Skin of body (tissue), 2 donors: ENCODE data around the gene CDH24. TPM values are rescaled to one million over a fixed set of nuclear protein-coding genes. Genes with fewer than 3 reads are reported as not detected.

Experiments used
- DNase-seq: peaks from one replicate; lab custom pipeline; 2025; lab: John Stamatoyannopoulos, UW
- total RNA-seq: library from RNA; depleted of rRNA; stranded (reverse); fragments of >200 nt; gene quantifications from one replicate; pipeline ENCODE4 v1.2.3, GENCODE V29; 2014

CDH24 gene
- total RNA-seq, 1 donor from 2014 or later, result 3.4 TPM

DNA sequence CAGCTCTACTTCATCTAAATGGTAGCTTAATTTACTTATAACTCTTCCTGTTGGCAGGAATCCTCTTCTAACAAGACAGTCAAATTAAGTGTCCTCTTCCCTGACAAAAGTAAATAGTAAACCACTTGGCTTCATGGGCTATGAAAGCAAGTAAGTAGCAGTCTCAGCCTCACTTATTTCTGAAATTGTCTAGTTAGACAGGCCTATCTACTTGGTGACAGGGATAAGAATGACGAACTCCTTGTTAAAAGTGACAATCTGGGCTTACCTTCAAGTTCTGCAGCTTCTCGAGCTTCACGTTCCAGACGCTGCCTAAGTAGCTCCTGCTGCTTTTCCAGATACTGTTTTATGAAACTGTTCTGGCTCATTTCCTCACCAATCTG lies 32.9 kb upstream of the CDH24 start:
- DNase-seq, result no peak

DNA sequence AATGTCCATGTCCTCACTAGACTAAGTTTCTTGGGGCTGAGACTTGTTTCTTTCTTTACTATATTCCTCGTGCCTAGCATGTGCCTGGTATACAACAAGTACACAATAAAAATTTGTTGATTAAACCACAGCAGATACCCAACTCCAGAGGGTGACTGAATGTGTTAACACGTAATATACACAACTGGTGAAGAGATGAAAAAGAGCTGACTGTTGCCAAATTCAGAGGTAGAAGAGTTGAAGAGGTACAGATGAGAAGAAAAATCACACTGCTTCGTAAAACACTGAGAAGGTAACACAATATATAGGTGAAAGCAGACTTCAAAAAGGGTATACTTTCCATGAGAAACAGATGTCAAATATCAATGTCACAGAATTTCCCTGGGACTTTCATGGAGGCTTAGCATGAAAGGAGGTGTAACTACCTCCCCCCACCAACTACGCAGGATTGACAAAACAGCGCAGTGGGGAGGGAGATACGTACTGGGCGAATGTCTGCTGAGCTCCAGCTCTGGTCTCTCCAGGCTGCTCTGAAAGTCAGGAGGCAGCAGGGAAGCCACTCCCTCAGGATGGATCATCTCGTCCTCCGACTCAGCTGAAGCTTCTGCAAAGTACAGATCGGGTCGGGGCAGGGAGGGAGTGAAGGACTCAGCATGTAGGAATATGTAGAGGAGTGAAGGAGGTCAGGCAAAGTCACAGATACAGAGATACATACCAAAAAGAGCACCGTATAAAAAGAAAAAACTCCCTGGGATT lies 32.4 kb upstream of the CDH24 start:
- DNase-seq, result no peak

GRCh38 chr14:23086565-23086964 lies 29.2 kb upstream of the CDH24 start:
- DNase-seq, result no peak

DNA sequence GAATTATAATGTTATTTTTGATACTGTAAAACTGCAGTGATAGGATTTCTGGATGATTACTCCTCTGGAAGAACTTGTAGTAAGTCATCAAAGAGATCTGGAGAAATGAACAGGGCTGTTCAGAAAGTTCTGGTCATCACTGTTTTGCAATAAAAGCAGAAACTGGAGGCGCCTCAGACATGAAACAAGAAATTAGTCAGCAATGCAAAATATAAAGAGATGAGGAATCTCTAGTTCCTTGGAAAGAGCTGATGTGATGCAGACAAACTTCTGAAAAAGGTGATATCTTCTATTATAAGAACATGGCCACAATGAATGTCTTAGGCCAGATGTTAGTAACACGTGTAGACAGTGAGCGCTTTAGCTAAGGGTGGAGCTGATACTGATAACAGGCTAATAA lies 28.1 kb upstream of the CDH24 start:
- no peak for DNase-seq

DNA sequence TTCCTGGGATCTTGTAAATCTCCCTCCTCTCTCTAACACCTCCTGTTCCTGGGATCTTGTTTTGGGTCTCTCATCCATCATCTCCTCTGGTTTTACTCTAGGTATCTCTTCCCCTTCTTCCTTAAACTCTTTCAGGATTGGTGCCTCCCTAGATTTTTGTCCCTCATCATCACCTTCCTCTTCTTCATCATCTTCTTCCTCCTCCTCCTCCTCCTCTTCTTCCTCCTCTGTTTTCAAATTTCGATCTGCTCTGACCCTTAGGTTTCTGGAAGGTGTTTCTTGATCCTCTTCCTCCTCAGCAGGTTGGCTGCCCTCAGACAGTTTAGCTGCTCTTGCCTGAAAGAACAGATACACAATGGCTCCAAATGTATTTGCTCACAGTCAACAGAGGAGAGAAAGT lies 23.2 kb upstream of the CDH24 start:
- DNase-seq, result no peak

DNA sequence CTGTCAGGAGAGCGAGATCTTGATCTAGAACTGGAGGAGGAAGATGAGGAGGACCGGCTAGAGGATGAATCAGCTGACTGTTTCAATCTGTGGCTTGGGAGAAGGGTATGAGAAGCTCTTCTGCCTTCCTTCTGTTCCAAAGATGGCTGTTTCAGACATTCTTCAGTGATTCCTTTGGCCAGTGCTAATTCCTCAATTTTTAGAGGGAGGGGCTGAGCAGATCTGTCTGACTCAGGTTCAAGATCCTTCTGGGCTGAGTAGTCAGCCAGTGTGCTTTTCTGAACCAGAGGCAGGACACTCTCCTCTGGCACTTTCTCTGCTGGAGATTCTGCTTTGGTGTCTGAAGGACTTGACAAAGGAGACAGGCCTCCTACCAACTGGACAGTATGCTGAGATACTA lies 22.4 kb upstream of the CDH24 start:
- DNase-seq, result no peak

- no peak for DNase-seq
These were observed 21.4 kb upstream of the CDH24 start for GRCh38 chr14:23078692-23079116.

DNA sequence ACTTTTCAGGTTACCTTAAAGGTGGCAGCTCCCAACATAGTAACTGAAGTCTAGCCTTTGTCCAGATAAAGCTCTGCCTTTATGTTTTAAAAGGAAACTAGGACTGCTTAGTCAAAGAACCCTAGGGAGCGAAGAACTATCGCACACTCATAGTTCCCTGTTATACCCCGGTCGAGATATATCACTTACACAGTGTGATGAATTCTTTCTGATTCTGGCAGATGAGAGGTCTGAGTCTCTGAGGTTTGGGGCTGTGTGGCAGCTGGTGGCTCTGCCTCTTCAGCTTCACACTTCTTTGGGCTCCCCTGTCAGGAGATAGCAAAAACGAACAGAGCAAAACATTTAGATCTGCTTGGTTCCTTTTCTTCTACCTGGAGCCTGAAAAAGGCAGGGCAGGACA lies 20.6 kb upstream of the CDH24 start:
- DNase-seq, result no peak

GRCh38 chr14:23076785-23077408 lies 19.6 kb upstream of the CDH24 start:
- DNase-seq, result no peak

- DNase-seq, result no peak
These were observed 17.6 kb upstream of the CDH24 start for GRCh38 chr14:23074906-23075305.

DNA sequence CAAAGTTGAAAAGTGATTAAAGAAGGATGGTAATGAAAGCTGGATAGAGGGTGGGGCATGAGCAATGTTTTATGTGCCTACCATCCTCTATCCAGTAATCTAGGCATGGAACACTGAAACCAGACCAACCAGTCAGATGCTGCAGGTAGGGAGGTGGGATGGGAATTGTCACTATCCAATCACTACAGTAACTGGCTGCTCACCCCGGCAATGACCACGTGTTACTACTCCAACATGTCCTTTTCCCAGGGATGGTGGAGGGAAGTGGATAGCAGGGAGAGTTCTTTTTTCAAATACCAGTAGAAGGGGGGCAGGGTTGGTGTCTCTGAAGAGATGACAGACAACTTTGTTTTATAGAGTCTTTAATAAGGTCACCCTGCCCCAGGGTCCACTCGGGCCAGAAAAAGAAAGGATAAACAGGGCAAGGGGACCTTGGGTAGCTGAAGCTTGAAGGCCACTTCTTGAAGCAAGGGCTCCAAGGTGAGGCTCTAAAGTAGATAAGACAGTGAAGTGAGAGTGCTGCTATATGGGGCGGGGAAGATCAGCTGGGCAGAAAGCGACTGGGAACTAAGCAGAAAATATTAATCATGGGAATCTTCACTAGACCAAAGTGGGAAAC lies 14.7 kb upstream of the CDH24 start:
- DNase-seq, result no peak

DNA sequence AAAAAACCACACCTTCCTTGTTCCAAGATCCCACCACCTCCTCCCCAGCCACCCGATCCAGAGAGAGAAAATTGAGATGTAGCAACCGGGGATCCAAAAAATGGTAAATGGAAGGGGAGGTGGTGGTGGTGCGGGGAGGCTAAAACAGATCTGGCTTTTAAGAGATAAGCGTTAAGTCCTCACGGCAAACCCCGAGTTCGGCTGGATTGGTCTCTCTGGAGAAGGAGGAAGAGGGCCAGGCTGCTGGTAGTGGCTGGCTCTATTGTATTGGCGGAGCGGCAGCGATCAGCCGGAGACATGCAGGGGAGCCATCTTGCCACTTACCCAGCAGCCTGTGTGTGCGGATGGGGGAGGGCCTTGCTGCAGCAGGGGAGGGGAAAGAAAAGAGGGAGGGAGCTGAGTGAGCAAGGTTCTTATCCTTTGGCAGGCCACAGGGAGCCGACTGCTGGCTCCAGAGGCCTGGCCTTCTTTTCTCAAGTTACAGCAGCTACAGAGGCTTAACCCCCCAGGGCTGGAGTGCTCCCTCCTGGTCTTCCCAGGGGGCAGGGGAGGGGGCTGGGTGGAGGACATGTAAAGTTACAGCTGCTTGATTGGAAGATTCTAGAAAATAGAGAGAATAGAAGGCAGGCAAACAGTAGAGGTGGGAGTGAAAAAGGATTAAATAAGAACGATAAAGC lies 14.1 kb upstream of the CDH24 start:
- no peak for DNase-seq

GRCh38 chr14:23070262-23071129 lies 13.2 kb upstream of the CDH24 start:
- no peak for DNase-seq

GRCh38 chr14:23069413-23069806 lies 12.1 kb upstream of the CDH24 start:
- no peak for DNase-seq

GRCh38 chr14:23068789-23069412 lies 11.6 kb upstream of the CDH24 start:
- DNase-seq, result no peak

- no peak for DNase-seq
These were observed 10.8 kb upstream of the CDH24 start for GRCh38 chr14:23067847-23068788.

- DNase-seq, result no peak
These were observed 9.8 kb upstream of the CDH24 start for GRCh38 chr14:23066855-23067744.

DNA sequence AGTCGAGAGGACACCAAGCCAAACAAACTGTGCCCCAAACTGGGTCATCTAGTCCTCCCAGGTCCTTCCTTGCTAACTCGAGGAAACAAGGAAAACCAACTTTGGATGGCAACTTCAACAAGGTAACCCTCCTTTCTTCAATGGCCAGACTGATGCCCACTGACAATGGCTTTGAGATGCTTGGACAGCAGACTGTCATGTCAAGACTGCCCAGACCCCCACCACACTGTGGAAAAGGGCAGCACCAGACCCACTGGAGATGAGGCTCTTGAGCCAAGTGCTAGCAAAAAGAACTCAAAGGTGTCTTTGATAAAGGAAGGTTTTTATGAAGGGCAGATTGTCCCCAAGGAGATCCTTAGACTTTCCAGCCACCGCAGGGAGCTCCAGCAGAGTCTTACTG lies 9.0 kb upstream of the CDH24 start:
- no peak for DNase-seq

GRCh38 chr14:23063601-23064000 lies 6.3 kb upstream of the CDH24 start:
- DNase-seq, result no peak
